Right lobe of liver (tissue), 4 donors: ENCODE results near the gene DYRK2.

Experiments used
- POLR2A ChIP-seq: fragments of 450-650 bp; IDR thresholded peaks from one replicate; pipeline ENCODE4 v1.6.1; 2017; ENCODE audit warnings: antibody characterized with exemption, mild to moderate bottlenecking
- TF ChIP-seq, protein P1 (sequence below), 4 donors: fragments of 200-600 bp in 3 of 4; fragments of 450-650 bp in 1 of 4; IDR thresholded peaks; one replicate each; pipeline versions ENCODE4 v1.5.1 to v1.8.0; 2016 to 2022; ENCODE audit warnings: antibody characterized with exemption in 4 of 4, mild to moderate bottlenecking in 2 of 4
- donor health status: DM: no; HTN: no; CAD: no.
- donor health status: DM: no; HTN: no; CAD: no.
- donor health status: DM: no; HTN: yes; CAD: no.

DNA sequence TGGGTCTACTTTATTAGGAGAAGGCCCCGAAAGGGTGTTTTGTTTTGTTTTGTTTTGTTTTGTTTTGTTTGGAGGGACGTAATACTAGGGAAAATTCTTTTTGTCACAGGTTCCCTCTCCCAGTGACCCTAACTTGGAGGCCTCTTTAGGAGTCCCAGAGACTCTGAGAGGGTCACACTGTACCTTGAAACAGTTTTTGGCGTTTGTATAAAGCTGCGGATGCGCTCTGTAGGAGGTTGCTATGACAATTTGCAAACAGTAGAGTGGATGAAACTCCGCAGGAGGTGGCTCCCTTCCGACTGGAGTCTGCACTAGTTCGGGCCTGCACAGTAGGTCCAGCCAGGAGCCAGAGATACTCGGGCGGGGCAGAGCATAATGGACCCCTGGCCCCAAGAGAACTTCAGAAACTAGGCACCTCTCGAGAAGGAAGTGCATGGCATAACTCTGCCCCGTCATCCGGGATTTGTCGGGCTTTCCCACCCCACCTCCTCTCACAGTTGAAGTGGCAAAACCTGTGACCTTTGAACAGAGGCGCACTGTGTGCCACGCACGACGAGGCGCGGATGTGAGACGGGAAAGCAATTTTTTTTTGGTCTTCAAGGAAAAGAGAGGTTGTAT lies 1.3 kb upstream of the DYRK2 start:
- TF ChIP-seq, protein P1, sequence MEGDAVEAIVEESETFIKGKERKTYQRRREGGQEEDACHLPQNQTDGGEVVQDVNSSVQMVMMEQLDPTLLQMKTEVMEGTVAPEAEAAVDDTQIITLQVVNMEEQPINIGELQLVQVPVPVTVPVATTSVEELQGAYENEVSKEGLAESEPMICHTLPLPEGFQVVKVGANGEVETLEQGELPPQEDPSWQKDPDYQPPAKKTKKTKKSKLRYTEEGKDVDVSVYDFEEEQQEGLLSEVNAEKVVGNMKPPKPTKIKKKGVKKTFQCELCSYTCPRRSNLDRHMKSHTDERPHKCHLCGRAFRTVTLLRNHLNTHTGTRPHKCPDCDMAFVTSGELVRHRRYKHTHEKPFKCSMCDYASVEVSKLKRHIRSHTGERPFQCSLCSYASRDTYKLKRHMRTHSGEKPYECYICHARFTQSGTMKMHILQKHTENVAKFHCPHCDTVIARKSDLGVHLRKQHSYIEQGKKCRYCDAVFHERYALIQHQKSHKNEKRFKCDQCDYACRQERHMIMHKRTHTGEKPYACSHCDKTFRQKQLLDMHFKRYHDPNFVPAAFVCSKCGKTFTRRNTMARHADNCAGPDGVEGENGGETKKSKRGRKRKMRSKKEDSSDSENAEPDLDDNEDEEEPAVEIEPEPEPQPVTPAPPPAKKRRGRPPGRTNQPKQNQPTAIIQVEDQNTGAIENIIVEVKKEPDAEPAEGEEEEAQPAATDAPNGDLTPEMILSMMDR (IDR thresholded peaks at IDR 0.05): no peak
- TF ChIP-seq POLR2A: no peak
